HG03521 (cell line): ENCODE results near the gene CCDC86.

Source experiments
- ATAC-seq: cut with Tn5 transposase; IDR thresholded peaks from one replicate; pipeline ENCODE4 v1.9.1; 2021; ENCODE audit warnings: mild to moderate bottlenecking, moderate library complexity; ENCODE audit not compliant: unreplicated experiment

Gene CCDC86

DNA sequence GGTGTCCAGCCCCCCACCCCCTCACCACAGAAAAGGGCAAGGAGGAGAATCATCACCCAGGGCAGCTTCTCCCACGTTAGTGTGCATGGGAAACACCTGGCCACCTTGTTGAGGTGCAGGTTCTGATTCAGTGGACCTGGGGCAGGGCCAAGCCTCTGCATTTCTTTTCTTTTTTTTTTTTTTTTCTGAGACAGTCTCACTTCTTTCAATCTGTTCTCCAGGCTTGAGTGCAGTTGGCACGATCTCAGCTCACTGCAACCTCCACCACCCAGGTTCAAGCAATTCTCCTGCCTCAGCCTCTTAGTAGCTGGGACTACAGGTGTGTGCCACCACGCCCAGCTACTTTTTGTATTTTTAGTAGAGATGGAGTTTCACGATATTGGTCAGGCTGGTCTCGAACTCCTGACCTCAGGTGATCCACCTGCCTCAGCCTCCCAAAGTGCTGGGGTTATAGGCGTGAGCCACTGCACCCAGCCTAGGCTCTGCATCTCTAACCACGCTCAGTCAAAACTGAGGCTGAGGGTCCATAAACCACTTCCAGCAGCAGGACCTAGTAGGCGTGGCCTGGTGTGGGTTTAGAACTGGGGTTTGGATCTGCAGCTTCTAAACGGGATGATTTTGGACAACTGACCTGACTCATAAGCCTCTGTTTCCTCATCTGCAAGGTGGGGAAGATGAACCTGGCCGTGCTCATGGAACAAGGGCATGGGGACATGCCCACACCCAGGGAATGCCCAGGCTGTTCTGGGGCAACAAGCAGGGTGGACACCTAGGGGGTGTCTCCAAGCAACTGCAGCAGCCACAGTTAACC, 26.2 kb downstream of the CCDC86 start:
- no peak for ATAC-seq

- no peak for ATAC-seq
These were observed 27.0 kb downstream of the CCDC86 start for GRCh38 chr11:60868682-60869450.

DNA sequence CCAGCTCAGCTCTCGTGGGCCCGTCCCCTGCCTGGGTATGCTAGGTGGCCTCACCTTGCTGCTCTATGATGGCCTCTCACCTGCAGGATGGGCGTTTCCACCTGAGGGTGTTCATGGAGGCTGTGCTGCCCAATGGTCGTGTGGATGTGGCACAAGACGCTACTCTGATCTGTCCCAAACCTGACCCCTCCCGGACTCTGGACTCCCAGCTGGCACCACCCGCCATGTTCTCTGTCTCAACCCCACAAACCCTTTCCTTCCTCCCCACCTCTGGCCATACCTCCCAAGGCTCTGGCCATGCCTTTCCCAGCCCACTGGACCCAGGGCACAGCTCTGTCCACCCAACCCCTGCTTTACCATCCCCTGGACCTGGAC, 27.5 kb downstream of the CCDC86 start:
- ATAC-seq: no peak

GRCh38 chr11:60870276-60870675, 28.4 kb downstream of the CCDC86 start:
- ATAC-seq: no peak

DNA sequence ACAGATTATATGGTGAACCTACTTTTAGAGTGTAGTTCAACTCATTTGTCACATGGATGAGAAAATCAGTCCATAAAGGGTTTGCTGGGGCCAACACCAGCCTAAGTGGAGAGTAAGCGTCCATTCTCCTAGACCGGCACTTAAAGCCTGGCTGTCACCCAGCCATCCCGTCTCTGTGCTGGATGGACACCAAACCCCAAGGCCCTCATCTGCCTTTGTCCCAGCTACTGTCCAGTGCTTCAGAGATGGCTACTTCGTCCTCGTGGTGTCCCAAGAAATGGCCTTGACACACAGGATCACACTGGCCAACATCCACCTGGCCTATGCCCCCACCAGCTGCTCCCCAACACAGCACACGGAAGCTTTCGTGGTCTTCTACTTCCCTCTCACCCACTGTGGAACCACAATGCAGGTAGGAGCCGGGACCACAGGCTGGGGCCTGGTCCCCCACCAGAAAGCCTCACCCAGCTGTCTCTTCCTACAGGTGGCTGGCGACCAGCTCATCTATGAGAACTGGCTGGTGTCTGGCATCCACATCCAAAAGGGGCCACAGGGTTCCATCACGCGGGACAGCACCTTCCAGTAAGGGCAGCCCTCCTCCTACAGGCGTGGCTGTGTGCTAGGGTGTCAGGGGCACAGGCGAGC, 28.9 kb downstream of the CCDC86 start:
- ATAC-seq: no peak

- no peak for ATAC-seq
These were observed 29.6 kb downstream of the CCDC86 start for GRCh38 chr11:60871378-60872061.

GRCh38 chr11:60872124-60872960, 30.4 kb downstream of the CCDC86 start:
- ATAC-seq: no peak

GRCh38 chr11:60872961-60873524, 31.1 kb downstream of the CCDC86 start:
- ATAC-seq: no peak

DNA sequence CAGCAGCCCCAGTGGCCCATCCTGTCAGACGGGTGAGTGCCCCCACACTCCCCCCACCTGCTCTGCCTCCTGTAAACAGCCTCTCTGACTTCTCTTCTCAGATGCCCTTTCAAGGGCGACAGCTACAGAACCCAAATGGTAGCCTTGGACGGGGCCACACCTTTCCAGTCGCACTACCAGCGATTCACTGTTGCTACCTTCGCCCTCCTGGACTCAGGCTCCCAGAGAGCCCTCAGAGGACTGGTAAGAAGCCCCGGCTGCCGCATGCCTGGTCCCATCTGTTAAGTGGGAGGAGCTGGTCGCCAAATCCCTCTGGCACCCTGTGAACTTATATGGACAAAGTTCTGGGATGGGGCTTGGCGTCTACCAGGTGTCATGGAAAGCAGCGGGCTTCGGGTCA, 31.6 kb downstream of the CCDC86 start:
- ATAC-seq: no peak

DNA sequence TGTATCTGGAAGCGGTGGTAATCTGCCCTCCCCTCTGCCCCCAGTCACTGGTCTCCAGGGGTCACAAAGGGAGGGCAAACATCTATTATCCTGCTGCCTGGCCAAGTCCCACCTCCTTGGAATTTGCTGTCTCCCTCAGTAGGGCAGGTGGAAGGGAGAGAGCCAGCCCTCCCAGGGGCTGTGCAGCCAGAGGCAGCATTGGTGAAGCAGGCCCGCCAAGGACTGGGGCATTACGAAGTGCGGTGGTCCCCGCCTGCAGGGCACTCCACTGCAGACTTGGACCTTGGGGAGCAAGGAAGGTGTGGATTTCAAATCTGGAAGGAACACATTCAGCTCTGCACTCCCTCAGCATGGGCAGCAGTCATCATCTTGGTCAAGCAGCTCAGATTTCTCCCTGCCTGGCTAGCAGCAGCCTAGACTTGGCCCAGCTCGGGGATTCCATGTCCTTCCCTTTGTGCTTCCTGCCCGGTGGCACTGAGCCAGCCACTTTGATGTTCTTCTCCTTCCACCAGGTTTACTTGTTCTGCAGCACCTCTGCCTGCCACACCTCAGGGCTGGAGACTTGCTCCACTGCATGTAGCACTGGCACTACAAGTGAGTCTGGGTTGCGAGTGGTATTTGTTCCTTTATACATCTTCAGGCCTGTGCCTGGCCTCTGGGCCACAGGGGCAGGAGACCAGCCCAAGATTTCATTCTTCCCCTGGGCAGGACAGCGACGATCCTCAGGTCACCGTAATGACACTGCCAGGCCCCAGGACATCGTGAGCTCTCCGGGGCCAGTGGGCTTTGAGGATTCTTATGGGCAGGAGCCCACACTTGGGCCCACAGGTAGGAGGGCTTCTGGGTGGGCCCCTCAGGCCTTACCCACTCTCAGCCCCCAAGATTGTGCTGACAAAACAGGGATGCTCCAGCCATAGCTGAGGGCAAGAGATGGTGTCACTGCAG, 32.8 kb downstream of the CCDC86 start:
- ATAC-seq: no peak

- ATAC-seq: no peak
These were observed 33.7 kb downstream of the CCDC86 start for GRCh38 chr11:60875366-60876167.

GRCh38 chr11:60876168-60876485, 34.2 kb downstream of the CCDC86 start:
- ATAC-seq: no peak

DNA sequence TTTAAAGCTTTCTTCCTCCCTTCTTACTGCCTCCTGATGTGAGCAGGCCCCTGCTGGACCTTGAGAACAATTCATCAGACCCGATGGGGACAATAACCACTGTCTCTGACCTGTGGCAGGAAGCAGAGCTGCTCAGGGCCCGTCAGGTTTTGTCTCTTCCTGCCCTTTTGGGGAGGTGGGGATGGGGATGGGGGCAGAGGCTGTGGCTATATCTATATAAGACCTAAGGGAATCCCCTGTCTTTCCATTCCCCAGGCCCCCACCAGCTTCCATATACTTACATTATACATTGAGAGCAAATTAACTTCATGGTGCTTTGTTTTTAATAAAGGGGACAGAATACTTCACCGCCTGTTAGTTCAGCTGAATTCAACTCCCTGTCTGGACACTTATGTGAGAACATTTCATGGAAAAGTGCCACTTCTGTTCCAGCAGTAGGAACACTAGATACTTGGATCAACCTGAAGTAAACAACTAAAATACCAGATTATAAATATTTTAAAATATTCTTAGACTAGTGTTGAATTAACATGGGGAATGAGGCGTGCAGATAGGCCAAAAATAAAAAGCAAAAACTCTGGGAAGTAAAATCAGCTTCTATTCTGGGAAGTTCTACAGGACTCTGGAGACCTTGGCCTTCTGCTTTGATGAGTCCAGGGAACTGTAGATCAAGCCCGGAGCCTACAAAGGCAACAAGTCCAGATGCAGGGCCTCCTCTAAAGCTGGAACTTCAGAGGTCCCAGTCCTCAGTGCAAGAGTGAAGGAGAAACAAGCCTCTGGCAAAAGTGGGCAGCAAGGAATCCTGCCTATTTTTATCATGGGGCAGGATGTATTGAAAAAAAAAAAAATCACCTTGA, 36.6 kb downstream of the CCDC86 start:
- no peak for ATAC-seq

DNA sequence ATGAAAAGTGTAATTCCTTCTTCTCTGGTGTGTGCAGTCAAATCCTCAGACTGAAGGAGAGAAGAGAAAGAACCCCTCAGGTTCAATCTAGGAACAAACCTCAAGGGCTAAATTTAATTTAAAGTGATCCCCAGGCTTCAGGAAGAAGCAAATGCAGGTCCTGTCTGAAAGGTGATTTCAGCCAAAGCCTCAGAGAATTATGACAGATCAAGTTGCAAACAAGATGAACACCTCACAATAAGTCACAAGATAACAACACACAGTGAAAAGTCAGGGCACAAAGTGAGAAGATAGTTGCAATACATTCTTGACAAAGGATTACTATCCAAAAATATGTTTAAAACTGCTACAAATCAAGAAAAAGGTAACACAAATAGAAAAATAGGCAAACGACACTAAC, 37.2 kb downstream of the CCDC86 start:
- no peak for ATAC-seq

DNA sequence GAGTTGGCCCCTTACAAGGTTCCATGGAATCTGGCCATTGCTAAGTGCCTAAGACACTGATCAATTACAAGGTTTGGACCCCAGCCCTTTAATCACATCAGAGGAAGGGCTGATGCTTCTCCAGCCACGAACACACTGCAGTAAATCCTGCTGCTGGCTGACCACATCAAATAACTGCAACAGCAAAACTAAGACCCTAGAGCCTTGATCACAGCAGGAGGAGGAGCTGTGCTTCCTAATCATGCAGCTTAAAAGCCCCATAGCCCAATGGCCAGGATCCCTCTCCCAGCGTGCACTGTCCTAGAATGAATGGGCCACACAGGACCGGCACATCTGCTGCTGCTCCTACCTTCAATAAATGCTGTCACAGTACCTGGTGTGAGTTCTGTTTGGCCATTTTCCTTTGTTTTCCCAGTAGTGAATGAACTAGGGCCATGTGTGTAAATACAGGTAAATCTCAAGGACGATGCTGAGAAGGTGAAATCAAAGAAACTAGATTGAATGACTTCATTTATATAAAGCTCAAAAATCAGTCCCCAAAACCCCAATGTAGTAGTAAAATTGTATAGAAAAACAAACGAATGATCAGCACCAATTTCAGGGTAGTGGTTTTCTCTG, 38.2 kb downstream of the CCDC86 start:
- no peak for ATAC-seq

DNA sequence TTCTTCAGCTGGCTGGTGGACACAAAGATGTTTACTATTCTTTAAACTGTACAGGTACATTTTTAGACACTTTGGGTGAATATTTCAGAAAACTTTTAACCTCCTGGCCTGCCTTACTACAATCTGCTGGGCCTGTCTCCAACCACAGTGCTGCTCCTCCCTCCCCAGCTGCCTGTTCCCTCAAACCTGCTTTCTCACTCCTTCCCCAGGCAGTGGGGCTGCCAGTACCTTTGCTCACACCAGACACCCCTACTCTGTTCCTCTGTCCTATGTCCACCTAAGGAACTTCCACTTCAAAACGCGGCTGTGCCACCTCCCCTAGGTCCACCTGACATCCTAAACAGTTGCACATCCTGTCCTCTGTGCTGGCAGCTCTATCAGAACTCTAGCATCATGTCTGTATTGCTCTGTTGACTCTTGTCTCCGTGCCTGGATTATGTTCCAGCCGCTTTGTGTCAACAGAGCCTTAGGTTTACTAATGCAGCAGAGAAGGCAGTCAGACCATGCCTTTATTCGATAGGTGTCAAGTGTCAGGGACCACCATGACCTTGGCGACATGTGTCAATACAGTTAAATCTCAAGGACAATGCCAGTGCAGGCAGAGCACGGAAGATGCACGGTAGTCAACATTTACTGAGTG, 38.9 kb downstream of the CCDC86 start:
- no peak for ATAC-seq
